HEK293 (cell line): ENCODE measurements around the gene TTC23L.

Source experiments
- CTCF ChIA-PET: fragments of 350-600 bp; formaldehyde crosslinking; extraction: SDS; loops from one replicate; lab custom pipeline; 2021; ENCODE audit warnings: antibody characterized with exemption; lab: Yijun Ruan, JAX
- POLR2A ChIA-PET: fragments of 300-600 bp; formaldehyde crosslinking; extraction: SDS; loops from one replicate; lab custom pipeline; 2020; ENCODE audit warnings: antibody characterized with exemption, inconsistent platforms; lab: Yijun Ruan, JAX
- H3K27ac ChIP-seq: fragments of 200-500 bp; sonication (Bioruptor generic); 2 replicates; pipeline ENCODE4 v1.5.1; 2014; ENCODE audit warnings: low read depth, low read length, control low read depth, inconsistent platforms; ENCODE audit errors: extremely low read depth
- H3K36me3 ChIP-seq, 2 experiments: fragments of 200-500 bp in 1 of 2; sonication (Bioruptor generic) in 1 of 2; 1 replicate in 1 of 2; 2 replicates in 1 of 2; pipeline ENCODE4 v1.5.1; 2014 to 2017; ENCODE audit warnings: inconsistent platforms in 2 of 2, low read length in 2 of 2; ENCODE audit not compliant: control insufficient read depth in 2 of 2, insufficient read depth in 1 of 2
- H3K4me1 ChIP-seq: fragments of 200-500 bp; sonication (Bioruptor generic); 2 replicates; pipeline ENCODE4 v1.5.1; 2014; ENCODE audit warnings: mild to moderate bottlenecking, low read length, inconsistent platforms; ENCODE audit not compliant: control insufficient read depth, insufficient read depth
- H3K4me3 ChIP-seq: 2 replicates; pipeline ENCODE4 v1.5.1; 2011; ENCODE audit warnings: low read depth, mild to moderate bottlenecking, control low read depth, low read length, moderate library complexity
- H3K9me3 ChIP-seq: fragments of 200-500 bp; sonication (Bioruptor generic); 2 replicates; pipeline ENCODE4 v1.5.1; 2014; ENCODE audit warnings: low read depth, low read length, inconsistent platforms; ENCODE audit not compliant: control insufficient read depth, insufficient read depth
- ATF2 ChIP-seq: fragments of 450-650 bp; formaldehyde crosslinking; IDR thresholded peaks from 2 replicates; pipeline ENCODE4 v1.5.1; 2016; ENCODE audit warnings: missing biosample characterization, missing genetic modification characterization, low read depth
- GFI1B ChIP-seq: fragments of 450-650 bp; formaldehyde crosslinking; IDR thresholded peaks from 2 replicates; pipeline ENCODE4 v1.5.1; 2016; ENCODE audit warnings: missing biosample characterization, missing genetic modification characterization
- HIC1 ChIP-seq: fragments of 450-650 bp; formaldehyde crosslinking; IDR thresholded peaks from 2 replicates; pipeline ENCODE4 v1.5.1; 2016; ENCODE audit warnings: missing biosample characterization, missing genetic modification characterization
- KLF7 ChIP-seq: fragments of 450-650 bp; formaldehyde crosslinking; IDR thresholded peaks from 2 replicates; pipeline ENCODE4 v1.5.1; 2016; ENCODE audit warnings: missing biosample characterization, missing genetic modification characterization, borderline replicate concordance
- OSR2 ChIP-seq: fragments of 450-650 bp; formaldehyde crosslinking; IDR thresholded peaks from 2 replicates; pipeline ENCODE4 v1.5.1; 2016; ENCODE audit warnings: missing biosample characterization, missing genetic modification characterization
- ZNF350 ChIP-seq: fragments of 450-650 bp; formaldehyde crosslinking; IDR thresholded peaks from 2 replicates; pipeline ENCODE4 v1.5.0; 2017; ENCODE audit warnings: missing biosample characterization, mild to moderate bottlenecking, missing genetic modification characterization
- ZNF433 ChIP-seq: fragments of 450-650 bp; formaldehyde crosslinking; IDR thresholded peaks from 2 replicates; pipeline ENCODE4 v1.5.1; 2016; ENCODE audit warnings: missing biosample characterization, missing genetic modification characterization, low read depth
- ZNF510 ChIP-seq: fragments of 450-650 bp; formaldehyde crosslinking; IDR thresholded peaks from 2 replicates; pipeline ENCODE4 v1.5.1; 2018; ENCODE audit warnings: mild to moderate bottlenecking, missing genetic modification characterization, missing biosample characterization; ENCODE audit not compliant: insufficient replicate concordance
- ZNF513 ChIP-seq: fragments of 450-650 bp; IDR thresholded peaks from 2 replicates; pipeline ENCODE4 v1.5.1; 2018; ENCODE audit warnings: missing biosample characterization, missing genetic modification characterization
- ZNF514 ChIP-seq: fragments of 450-650 bp; formaldehyde crosslinking; IDR thresholded peaks from 2 replicates; pipeline ENCODE4 v1.5.1; 2016; ENCODE audit warnings: missing biosample characterization, missing genetic modification characterization
- ZNF548 ChIP-seq: fragments of 450-650 bp; formaldehyde crosslinking; IDR thresholded peaks from 2 replicates; pipeline ENCODE4 v1.5.1; 2016; ENCODE audit warnings: missing biosample characterization, missing genetic modification characterization
- ZNF558 ChIP-seq: fragments of 450-650 bp; formaldehyde crosslinking; IDR thresholded peaks from 2 replicates; pipeline ENCODE4 v1.5.1; 2016; ENCODE audit warnings: missing biosample characterization, missing genetic modification characterization
- ZNF626 ChIP-seq: fragments of 450-650 bp; sonication (Bioruptor Pico); formaldehyde crosslinking; IDR thresholded peaks from 2 replicates; pipeline ENCODE4 v1.5.1; 2018; ENCODE audit warnings: missing biosample characterization, missing genetic modification characterization, inconsistent platforms
- ZNF639 ChIP-seq: fragments of 450-650 bp; formaldehyde crosslinking; IDR thresholded peaks from 2 replicates; pipeline ENCODE4 v1.5.1; 2016; ENCODE audit warnings: missing biosample characterization, missing genetic modification characterization
- ZNF658 ChIP-seq: fragments of 450-650 bp; formaldehyde crosslinking; IDR thresholded peaks from 2 replicates; pipeline ENCODE4; 2016; ENCODE audit warnings: missing biosample characterization, missing genetic modification characterization
- ZNF660 ChIP-seq: fragments of 450-650 bp; IDR thresholded peaks from 2 replicates; pipeline ENCODE4 v1.5.1; 2018; ENCODE audit warnings: missing biosample characterization, mild to moderate bottlenecking, missing genetic modification characterization
- ZNF791 ChIP-seq: fragments of 450-650 bp; formaldehyde crosslinking; IDR thresholded peaks from 2 replicates; pipeline ENCODE4 v1.5.1; 2016; ENCODE audit warnings: missing biosample characterization, missing genetic modification characterization
- ZNF792 ChIP-seq: fragments of 450-650 bp; formaldehyde crosslinking; IDR thresholded peaks from 2 replicates; pipeline ENCODE4 v1.5.1; 2016; ENCODE audit warnings: missing biosample characterization, missing genetic modification characterization

TTC23L gene

GRCh38 chr5:34863946-34864345 is 25.0 kb downstream of the TTC23L start:
- H3K4me3 ChIP-seq, result no peak overlapping the region
- H3K27ac ChIP-seq, result no peak overlapping the region
- TF ChIP-seq ZNF792 (tag by site-specific recombination), result no peak
- TF ChIP-seq ZNF626 (tag by site-specific recombination), result no peak
- TF ChIP-seq OSR2, result no peak
- TF ChIP-seq ATF2 (tag by site-specific recombination), result no peak
- H3K9me3 ChIP-seq, result no peaks in the 10 kb centered on the region
- ChIA-PET POLR2A (no interaction called here), CTCF (interaction anchor here (0.7 to 2.4 kb wide), 2 partner anchors 34 to 54 kb away, joined by 3 to 5 read pairs; no protein-coding TSS in a partner anchor)
- peaks cover 7% of the 10 kb centered on the region; the same call in 1 of the 2 replicates for H3K4me1 ChIP-seq
- H3K36me3 ChIP-seq, result no peaks in the 10 kb centered on the region

GRCh38 chr5:34865091-34865490 is 26.1 kb downstream of the TTC23L start:
- POLR2A ChIA-PET, result no interaction called here
- Histone ChIP-seq H3K27ac (no peak overlapping the region), H3K4me1 (peaks cover 7% of the 10 kb centered on the region; the same call in 1 of the 2 replicates), H3K4me3 (no peak overlapping the region), H3K9me3 (no peaks in the 10 kb centered on the region), H3K36me3 (no peaks in the 10 kb centered on the region)
- CTCF ChIA-PET, result no interaction called here
- TF ChIP-seq ZNF548 (tag by site-specific recombination) (no peak), ZNF558 (tag by site-specific recombination) (no peak), ZNF639 (tag by site-specific recombination) (no peak), ZNF660 (no peak), ZNF513 (no peak), ZNF433 (tag by site-specific recombination) (no peak), ZNF510 (tag by site-specific recombination) (no peak), ZNF514 (tag by site-specific recombination) (no peak), ZNF350 (tag by site-specific recombination) (no peak), ZNF658 (no peak), HIC1 (no peak), KLF7 (tag by site-specific recombination) (no peak), ZNF791 (no peak), GFI1B (tag by site-specific recombination) (no peak)
